ENCODE measurements around the gene APOM. TPM values are rescaled to one million over a fixed set of nuclear protein-coding genes. Genes with fewer than 3 reads are reported as not detected.

APOM gene
- total and polyA plus RNA-seq, 9 donors: 1.3 to 7.7 (median 4.0) TPM

- H3K27ac ChIP-seq: no peak overlapping the region
- intact Hi-C loops (cut with DNase I): loop anchor here in 2 of 4 donors (10.0 kb wide), 1 partner anchor 178 kb away; the partner anchor contains the start of gene NEU1 (in 2 of the 2)
- TF ChIP-seq CTCF (IDR thresholded peaks at IDR 0.05) (no peak), POLR2A (IDR thresholded peaks at IDR 0.05) (no peak), EP300 (IDR thresholded peaks at IDR 0.05) (no peak)
- H3K9me3 ChIP-seq: no peaks in the 10 kb centered on the region
- no peaks in the 10 kb centered on the region for H3K27me3 ChIP-seq
- no peak overlapping the region for H3K4me3 ChIP-seq
- H3K4me1 ChIP-seq (ENCODE audit: insufficient read depth): peaks cover 2% of the 10 kb centered on the region
- no peaks in the 10 kb centered on the region for H3K36me3 ChIP-seq
- 74 to 78% (median 78%) methylated on average over 5 of the region's 5 CpGs for WGBS, 3 donors
- no peak for DNase-seq
These were observed 30.8 kb downstream of the APOM start for GRCh38 chr6:31686483-31686882.

GRCh38 chr6:31687321-31687720 is 31.6 kb downstream of the APOM start:
- Histone ChIP-seq H3K4me1 (ENCODE audit: insufficient read depth) (peaks cover 2% of the 10 kb centered on the region), H3K36me3 (no peaks in the 10 kb centered on the region), H3K27ac (no peak overlapping the region), H3K27me3 (no peaks in the 10 kb centered on the region), H3K9me3 (no peaks in the 10 kb centered on the region), H3K4me3 (no peak overlapping the region)
- DNase-seq: no peak
- intact Hi-C loops (cut with DNase I): loop anchor here in 2 of 4 donors (10.0 kb wide), 1 partner anchor 177 kb away; the partner anchor contains the start of gene NEU1 (in 2 of the 2)
- WGBS, 3 donors: 78 to 82% (median 80%) methylated on average over 8 of the region's 8 CpGs
- TF ChIP-seq POLR2A (IDR thresholded peaks at IDR 0.05) (no peak), EP300 (IDR thresholded peaks at IDR 0.05) (no peak), CTCF (IDR thresholded peaks at IDR 0.05) (no peak)

DNA sequence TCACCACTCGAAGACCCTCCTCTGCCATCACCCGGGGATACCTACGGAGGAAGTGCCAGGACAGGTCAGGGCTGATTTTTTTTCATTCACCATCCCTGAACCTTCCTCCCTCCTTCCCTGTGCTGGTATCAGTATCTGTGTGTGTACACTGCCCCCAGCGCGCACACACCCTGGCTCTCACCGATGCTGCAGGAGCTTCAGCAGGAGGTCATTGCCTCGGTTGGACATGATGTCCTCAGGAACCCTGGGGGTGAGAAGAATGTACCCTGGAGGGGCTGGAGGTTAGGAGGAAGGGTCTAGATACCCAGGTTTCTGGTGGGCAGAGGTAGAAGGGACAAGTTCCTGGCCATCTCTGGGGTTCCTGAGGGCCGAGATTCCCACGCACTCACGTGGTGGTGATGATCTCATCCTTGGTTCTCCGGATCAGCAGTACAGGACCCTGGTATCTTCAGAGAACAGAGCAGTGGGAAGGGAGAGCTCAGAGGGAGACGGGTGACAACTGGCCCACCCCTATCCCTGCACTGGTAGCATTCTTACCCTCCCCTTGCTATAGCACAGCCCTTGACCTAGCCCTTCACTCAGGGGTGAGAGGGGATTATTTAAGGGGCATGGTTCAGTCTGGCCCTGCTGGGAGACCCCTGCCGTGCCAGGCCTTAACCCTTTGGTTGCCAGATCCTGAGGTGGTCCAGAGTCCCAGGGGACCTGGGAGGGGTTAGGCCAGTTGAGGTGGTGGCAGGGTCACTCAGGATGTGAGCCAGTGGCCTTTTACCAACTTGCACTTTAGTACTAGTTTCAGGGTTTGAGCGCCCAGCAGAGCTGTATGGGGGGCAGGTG is 32.4 kb downstream of the APOM start:
- DNase-seq: no peak
- no peak overlapping the region for H3K4me3 ChIP-seq
- no peaks in the 10 kb centered on the region for H3K9me3 ChIP-seq
- WGBS, 3 donors: 73 to 76% (median 75%) methylated on average over 14 of the region's 14 CpGs
- TF ChIP-seq EP300 (IDR thresholded peaks at IDR 0.05) (no peak), CTCF (IDR thresholded peaks at IDR 0.05) (no peak), POLR2A (IDR thresholded peaks at IDR 0.05) (no peak)
- H3K27ac ChIP-seq: no peak overlapping the region
- intact Hi-C loops (cut with DNase I): loop anchor here in 2 of 4 donors (10.0 kb wide), 1 partner anchor 177 kb away; the partner anchor contains the start of gene NEU1 (in 2 of the 2)
- peaks cover 2% of the 10 kb centered on the region for H3K4me1 ChIP-seq (ENCODE audit: insufficient read depth)
- no peaks in the 10 kb centered on the region for H3K27me3 ChIP-seq
- no peaks in the 10 kb centered on the region for H3K36me3 ChIP-seq

DNA sequence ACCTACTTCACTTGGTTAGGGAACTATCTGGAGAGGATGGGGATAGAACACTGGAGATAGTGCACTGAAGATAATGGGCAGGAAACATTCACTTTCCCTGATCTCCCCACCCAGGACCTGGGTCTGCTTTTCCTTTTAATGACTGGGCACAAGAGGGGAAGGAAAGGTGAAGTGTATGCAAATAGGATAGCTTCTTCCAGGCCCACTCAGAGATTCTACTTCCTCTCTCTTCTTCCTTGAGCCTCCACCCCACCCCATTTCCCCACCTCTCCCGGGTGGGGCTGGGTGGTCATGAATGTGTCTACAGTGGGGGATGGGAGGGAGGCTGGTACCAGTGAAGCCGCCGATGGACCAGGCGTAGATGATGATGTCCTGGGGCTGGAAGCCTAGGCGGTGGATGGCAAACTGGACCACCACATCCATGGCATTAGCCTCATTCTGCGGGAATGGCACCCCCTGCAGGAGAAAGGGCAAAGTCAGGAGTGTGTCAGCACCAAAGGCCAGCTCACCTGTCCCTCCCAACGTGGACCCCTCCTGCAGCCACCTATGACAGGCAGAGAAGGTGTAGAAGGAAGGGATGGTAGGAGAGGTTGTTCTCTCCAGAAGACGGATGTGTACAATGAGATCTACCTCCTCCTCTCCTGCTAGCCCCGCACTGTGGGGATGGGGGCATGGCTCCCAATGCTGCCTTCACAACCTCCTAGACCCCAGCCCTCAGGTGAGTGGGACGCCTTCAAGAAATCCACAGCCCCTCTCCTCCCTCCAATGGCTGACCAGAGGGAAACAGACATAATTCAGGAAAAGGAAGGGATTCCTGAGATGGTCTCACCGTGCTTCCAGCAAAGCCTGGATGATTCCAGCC is 33.8 kb downstream of the APOM start:
- H3K27ac ChIP-seq: no peak overlapping the region
- DNase-seq: no peak
- no peaks in the 10 kb centered on the region for H3K9me3 ChIP-seq
- intact Hi-C loops (cut with DNase I): loop anchor here in 2 of 4 donors (10.0 kb wide), 1 partner anchor 175 kb away; the partner anchor contains the start of gene NEU1 (in 2 of the 2)
- H3K27me3 ChIP-seq: no peaks in the 10 kb centered on the region
- no peaks in the 10 kb centered on the region for H3K36me3 ChIP-seq
- WGBS, 3 donors: 68 to 77% (median 72%) methylated on average over 11 of the region's 11 CpGs
- H3K4me1 ChIP-seq (ENCODE audit: insufficient read depth): no peaks in the 10 kb centered on the region
- TF ChIP-seq POLR2A (IDR thresholded peaks at IDR 0.05) (no peak), CTCF (IDR thresholded peaks at IDR 0.05) (no peak), EP300 (IDR thresholded peaks at IDR 0.05) (no peak)
- H3K4me3 ChIP-seq: no peak overlapping the region

All from ovary (tissue), 9 donors.